ENCODE measurements around the gene PLD5.

Gene PLD5

DNA sequence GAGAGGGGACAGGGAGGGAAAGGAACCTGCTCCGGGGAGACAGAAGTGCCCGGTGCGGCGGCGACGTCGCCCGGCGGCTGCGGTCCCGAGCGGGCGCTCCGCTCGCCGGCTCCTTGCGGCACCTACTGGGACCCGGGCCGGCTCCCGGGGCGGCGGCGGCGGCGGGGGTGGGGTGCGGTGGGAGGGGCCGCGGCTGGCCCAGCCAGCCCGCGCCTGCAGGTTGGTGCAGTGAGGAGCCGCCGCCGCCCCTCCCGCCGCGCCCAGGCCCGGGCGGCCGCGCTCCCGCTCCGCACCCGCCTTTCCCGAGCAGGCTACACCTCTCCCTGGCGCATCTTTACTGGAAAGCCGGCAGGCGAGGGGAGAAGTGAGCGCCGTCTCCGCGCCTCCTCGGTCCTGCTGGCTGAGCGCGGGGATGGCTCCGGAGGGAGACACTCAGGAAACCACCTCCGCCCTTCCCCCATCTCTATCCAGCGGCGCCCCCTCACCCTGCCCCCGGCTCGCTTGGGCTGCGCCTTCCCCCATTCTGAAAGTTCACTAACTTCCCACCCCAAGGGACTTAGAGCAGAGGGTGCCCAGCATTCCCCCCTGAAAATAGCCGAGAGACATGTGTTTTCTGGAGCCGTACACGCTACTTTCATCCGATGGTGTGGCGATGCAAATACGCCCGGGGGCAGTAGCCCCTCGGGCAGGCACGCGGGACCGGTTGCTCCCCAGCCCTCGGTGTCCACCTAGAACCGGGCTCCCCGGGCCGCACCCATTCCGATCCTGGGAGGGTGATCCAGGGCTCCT, at the start of gene PLD5:
TSS of gene PLD5 (minus strand) at position 127 of the 789 bp plus-strand sequence.
- DNase-seq (ENCODE audit: low read depth): no peak

DNA sequence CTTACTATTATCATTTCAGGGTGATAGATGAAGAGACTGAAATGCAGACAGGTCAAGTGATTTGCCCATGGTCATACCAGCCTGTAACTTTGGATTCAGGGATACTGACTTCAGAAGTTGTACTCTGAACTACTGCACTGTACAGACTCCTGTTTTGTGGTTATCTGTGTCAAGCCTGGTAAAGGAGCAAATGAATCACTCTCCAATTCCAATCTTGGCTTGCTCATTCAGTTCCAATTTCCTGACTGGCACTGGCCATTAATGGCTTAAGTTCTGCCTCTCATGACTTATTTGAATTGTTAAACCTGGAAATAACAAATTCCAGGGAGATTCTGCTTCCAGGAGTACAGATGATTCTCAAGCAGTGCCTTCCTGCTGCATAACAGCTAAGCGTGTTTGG, 45.4 kb upstream of the PLD5 start:
- DNase-seq (ENCODE audit: low read depth): no peak

DNA sequence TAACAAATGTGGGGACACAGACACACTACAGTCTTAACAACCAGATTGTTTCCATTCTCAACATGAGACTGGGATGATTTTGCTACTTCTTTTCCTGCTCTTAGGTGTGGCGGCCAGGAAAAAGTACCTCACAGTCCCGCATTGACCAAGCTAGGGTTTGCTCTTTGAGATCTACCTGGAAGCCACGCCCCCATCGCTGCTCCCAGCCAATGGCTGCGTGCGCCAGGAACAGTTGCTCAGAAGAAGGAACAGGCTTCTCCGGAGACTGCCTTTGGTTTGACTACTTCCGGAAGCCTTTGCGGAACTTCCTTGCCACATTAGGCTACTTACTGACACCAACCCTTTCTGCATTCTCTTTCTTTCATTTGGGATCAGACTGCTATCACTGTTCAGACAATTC, 44.2 kb upstream of the PLD5 start:
- DNase-seq (ENCODE audit: low read depth): no peak

DNA sequence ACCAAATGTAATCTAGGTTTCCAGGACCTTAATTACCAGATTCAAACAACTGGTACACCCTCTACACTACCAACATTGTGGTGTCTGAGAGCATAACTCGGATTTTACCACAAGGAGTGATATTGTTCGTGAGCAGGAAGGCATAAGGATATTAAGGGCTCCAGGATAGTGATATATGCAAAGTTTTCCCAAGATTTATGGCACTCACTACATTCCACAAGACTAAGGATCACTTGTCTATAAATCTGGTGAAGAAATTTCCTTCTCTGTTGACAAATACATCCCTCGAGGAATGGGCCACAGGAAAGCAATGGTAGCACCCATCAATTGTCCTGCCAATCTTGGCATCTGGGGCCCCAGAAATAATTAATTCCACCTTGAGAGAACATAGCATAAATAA, 43.1 kb upstream of the PLD5 start:
- no peak for DNase-seq (ENCODE audit: low read depth)

DNA sequence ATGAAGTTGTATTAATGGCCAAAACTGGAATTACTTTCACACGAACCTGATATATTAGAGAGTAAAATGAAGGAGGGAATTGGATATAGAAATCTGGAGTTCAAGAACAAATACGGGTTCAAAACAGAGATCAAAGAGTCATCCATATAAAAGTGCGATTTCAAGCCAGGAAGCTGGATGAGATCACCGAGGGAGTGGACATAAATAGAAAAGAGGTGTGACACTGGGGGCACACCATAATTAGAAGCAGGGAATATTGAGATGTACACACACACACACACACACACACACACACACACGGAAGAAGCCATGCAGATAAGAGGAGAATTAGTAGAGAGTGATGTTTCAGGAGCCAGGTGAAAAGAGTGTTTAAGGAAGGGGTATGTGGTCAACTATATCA, 32.3 kb upstream of the PLD5 start:
- no peak for DNase-seq (ENCODE audit: low read depth)

DNA sequence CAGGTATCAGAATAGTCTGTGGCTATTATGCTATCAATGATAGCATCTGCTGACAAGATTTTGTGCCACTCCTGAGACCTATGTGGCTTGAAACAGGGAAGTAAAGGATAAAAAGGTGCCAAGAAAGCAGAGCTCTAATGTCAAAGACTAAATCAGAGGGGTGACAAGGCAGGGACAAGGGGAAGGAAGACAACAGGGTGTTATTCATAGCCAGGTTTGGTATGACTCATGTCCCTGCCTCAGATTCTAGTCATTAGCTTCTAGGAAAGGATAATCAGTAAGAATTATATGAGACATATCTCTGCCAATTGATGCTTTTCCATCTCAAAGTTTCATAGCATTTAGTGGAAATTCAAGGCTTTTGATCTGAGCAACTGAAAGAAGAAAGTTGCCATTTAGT, 31.8 kb upstream of the PLD5 start:
- no peak for DNase-seq (ENCODE audit: low read depth)

DNA sequence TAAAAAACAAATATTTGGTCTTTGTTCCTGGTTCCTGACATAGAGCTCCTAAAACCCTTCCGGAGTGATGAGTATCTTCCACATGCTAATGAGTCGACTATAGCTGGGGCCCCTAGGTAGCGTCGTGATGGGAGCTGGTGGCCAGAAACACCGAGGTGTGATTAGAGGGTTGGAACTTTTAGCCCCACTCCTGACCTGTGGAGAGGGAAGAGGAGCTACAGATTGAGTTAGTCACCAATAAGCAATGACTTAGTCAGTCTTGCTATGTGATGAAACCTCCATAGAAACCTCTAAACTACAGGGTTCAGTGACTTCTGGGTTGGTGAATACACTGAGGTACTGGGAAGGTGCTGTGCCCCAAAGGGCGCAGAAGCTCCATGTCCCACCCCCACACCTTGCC, 30.1 kb upstream of the PLD5 start:
- no peak for DNase-seq (ENCODE audit: low read depth)

DNA sequence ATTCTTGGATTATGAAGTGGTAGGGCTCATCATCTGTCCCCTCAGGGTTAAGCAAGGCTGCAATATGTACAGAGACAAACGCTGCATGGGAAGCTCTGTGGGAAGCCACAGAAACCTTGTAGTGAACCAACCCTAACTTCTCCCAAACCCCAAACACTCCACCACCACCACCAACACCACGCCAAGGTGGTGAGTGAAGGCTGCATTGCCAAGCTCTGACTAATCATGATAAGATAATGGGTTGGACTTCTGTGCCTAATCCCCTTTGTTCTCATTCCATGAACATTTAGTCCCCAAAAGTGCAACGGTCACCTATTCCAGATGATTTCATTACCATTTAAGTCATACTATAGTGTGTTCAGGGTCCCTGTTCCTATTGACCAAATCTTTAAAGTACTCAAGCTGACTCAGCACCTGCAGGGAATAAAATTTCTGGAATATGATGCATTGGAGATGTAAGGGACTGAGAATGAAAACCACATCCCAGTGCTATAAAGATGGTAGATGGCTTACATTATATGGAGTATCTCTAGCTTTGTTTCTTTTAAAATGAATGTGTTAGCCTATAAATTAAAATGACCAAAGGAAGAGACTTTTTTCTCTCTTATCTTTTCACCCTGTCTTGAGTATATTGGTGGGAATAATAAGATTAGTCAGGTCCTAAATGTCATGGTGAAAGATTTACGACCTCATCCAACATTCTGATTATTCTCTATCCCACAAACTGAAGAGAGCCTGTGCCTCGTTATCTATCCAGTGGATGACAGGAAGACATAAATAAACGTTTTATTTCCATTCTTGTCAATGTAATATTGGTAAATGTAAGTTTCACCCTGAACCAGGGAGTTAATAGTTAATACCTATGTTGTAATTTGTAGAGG, 22.6 kb upstream of the PLD5 start:
- DNase-seq (ENCODE audit: low read depth): no peak

DNA sequence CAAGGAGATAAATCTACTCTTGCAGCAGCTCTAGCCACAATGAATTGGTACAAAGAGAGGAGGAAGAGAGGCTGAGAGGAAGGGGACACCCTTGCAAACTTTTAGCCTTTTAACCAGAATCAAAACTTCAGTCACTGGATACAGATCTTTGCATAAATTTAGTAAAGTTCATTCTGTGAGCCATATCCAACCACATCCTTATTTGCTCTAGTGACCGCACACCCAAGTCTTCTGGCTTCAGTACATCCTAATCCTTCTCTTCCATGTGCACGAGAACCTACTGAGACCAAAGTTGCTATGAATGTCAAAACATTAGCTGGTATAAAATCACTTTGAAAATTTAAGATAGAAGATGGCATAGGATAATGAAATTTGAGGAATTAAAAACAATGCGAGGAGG, 21.9 kb upstream of the PLD5 start:
- no peak for DNase-seq (ENCODE audit: low read depth)

DNA sequence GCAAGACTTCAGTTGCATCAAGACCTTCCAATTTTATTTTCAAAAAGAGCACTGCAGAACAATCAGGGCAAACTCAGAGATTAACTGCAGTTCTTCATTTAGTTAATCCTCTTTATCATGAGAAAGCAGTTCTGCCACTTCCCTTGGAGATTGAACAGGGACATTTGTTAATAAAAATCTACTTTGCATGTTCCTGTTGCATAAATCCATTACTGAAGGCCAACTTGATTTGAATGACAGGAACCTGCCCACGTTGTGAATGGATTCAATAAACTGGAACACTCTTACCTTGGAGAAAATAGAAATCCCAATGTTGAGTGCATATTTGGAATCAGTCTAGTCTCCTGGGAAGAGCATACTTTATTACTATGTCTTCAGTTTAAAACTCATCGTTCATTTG, 19.6 kb upstream of the PLD5 start:
- no peak for DNase-seq (ENCODE audit: low read depth)

DNA sequence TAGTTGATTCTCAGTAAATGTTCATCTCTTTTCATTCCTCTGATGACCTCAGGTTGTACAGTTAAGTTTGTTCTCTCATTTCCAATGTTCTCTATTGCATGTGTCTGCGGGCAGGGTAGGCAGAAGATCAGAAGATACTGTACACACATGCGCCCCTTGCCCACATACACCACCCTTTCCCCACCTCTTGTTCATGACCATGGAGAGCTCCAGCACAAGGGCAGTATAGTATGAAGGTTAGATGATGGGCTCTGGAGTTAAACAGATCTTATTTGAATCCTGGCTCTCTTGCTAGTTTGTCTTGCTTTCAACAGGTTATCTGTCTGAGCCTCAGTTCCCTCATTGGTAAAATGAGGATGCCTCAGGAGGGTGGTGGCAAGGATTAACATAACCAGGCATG, 17.8 kb upstream of the PLD5 start:
- no peak for DNase-seq (ENCODE audit: low read depth)

DNA sequence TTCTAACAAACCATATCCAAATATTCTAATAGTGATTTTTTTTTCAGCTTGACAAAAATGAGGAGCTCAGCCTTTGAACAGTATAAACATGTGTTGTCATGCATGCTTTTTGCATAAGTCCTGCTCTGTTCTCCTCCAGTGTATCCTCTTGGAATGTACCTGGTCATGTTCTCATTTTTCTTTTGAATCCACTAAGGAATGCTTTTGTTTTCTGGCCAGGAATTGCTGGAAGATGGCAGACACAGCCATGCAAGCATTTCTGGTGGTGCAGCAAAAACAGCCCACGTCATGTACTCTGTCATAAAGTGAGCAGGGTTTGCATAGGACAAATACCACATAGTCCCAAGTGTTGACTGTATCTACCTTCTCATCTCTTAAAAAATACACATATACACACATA, 11.5 kb upstream of the PLD5 start:
- DNase-seq (ENCODE audit: low read depth): no peak

DNA sequence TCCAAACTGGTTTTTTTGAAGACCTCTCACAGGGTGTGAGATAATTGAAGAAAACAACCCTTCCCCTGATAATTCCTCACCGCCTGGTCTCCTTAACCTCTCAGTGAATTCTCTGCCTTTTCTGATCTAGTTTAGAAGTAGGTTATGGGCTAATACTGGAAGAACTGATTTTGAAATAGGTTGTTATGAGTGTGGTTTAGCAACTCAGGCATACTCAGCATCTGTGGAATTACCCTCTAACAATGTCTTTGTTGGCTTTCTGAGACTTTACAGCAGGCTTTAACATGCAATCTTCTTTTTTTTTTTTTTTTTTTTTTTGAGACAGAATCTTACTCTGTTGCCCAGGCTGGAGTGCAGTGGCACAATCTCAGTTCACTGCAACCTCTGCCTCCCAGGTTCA, 10.3 kb upstream of the PLD5 start:
- DNase-seq (ENCODE audit: low read depth): no peak

DNA sequence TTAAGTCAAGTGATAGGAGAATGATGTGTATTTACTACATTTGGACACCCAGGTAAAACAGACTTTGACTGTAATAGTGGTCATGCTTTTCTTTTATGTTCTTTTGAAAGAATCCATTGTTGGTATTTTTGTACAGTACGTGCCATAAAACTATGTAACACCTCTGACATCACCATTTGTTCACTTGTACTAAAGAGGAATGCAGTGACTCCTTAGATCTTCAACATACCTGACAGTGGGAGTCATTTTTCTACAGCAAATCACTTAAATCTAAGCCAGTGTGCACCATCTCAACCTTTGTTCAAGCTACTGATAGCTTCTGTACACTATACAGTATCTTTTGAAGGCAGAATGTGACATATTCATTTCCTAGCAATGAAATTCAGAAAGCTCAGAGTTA, 6.3 kb upstream of the PLD5 start:
- no peak for DNase-seq (ENCODE audit: low read depth)

DNA sequence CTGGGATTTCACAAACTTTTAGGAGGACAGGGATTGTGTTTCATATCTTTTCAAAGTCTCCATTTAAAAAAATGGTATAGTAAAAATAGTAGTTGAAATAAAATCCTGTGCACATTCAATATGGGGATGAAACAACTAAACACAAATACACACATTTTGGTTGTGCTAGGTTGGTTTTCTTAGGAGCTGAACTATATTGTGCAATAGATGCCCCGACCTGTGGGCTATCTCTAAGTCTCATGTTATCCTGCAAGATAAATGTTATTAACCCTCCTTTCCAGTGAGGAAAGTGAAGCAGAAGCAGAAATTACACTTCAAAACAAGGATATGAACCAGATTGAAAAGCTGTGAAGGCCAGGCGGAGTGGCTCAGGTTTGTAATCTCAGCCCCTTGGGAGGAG, 1.3 kb upstream of the PLD5 start:
- no peak for DNase-seq (ENCODE audit: low read depth)

DNA sequence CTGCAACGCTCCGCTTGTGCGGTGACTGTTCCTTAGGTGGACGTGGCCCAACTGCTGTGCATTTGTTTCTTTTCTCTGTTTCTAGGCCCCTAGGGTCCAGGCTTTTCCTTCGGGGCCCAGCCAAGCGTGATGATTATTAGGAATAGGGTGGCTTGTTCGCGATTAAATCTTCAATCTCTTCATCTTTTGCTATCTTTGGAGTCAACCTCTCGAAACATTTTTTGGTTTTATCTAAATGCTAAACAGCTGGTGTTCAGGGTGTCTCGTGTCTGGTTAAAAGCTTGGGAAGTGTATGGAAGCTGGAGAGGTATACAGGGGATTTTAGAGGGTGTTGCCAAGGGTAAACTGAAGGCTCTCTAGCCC, 844 bp upstream of the PLD5 start:
- no peak for DNase-seq (ENCODE audit: low read depth)

DNA sequence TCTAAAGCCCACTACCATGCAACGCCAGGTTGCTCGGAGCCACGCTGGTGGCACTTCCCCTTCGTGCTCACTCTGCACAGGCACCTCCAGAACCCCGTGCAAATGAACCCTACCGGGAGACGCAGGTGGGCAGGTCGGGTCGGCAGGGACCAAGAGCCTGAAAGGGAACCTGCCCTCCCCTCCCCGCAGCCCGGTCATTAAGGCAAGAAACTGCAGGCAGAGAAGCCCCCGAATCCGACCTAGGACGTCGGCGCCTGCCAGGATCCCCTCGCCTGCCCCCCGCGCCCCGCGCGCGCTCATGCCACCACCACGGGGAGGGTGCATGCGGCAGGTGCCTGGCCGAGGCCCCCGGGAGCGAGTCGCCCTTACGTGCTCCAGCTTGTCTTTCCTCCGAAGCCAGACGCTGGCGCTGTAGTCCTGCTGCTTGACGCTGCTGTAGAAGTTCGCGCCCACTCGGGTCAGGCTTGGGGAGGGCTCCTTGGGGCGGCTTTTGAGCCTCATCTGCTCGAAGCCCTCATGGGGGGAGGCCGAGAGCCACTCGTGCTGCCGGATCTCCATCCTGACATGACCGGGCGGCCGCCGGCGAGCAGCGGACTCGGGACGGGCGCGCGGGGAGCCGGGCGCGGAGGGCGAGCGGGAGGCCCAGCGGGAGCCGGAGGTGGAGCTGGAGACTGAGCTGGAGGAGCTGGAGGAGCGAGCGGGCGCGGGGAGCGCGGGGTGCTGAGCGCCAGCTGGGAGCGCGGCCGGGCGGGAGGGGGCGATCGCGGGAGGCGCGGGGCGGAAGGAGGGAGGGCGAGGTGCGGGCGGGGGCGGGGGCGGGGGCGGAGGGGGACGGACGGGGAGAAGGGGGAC, 552 bp downstream of the PLD5 start:
- no peak for DNase-seq (ENCODE audit: low read depth)

DNA sequence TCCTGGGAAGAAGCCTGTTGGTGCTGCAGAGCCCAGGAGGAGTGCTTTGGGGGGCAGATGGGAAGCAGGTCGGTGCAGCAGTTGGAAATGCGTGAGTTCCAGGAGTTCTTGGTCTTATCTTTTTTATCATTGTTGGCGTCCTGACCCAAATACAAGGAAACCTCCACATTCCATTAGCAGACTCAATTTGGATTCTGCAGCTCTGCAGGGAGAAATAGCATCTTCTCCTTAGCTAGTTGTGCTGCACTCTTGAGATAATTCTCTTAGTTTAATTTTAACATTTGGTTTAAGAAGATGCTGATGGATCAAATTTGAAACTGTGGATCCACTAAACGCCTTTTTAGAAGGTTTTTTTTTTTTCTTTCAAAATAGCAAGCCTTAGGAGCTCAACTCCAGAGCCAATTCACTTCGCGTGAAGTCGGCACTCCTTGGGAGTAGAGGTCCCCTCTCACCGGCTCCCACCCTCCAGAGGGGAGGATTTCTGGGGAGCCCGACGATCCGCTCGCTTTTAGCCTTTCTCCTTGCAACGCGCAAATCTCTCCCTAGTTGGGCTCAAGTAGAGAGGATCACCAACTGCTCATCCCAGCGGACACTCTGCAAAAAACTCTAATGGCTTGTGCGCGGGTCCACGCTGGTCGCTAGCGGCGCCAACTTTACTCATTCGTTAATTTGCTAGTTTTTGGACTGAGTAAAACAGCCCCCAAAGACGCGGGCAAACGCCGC, 1.3 kb downstream of the PLD5 start:
- no peak for DNase-seq (ENCODE audit: low read depth)

DNA sequence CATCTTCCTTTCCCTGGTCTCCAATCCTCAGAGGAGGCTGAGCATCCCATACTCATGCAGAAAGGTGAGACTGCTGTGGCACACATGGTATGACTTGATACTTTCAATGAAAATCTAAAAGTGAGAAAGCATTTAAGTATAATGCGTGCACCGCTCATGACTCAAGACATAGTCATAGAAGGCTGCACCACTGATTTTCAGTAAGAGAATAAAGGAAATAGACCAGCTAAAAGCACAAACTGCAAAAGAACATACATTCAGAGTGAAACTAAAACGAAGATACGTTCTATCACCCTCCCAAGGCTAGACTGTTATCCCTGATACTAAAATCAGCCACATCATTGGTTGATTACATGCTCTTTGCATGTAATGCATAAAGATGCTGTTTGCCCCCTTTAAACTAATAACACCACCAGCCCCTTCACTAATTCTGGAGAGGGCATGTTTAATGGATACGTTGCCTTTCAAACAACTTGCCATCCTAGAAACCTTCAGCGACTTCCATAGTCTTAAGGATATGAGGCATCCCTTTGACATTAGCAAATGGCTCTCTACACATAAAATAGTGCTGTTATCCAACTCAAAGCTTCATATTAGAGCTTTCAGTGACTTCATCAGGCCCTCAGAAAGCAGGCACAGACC, 2.1 kb downstream of the PLD5 start:
- no peak for DNase-seq (ENCODE audit: low read depth)

DNA sequence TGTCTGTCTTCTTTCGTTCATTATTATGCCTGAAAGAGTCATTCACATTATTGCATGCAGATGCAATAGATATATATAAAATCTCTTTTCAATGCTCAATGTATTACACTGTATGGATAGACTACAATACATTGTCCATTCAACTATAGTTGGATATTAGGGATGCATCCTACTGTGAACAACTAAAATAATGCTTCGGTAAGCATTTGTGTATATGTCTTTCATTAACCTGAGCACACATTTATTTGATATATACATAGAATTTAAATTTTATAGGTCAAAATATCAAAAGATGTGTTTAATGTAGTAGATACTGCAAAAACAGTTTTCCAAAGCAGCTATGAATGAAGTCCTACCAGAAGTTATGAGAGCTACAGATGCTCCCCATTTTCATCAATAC, 8.9 kb downstream of the PLD5 start:
- no peak for DNase-seq (ENCODE audit: low read depth)

DNA sequence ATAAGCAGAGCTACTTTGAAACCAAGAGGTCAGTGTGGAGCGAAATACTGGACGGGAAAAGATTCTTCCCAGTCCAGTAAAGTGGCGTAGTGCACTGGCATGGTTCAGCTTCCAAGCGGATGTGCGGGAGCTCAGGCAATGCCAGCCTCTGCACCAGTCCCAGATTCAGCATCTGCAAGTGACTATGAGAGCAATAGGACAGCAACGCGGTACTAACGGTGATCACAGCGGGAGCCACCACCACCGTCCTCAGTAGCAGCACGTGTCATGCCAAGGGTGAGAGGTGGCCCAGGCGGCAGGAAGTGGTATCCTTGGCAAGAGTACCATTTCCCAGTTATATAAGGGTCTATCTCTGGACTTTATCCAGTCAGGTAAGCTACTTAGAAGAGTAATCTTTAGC, 17.8 kb downstream of the PLD5 start:
- DNase-seq (ENCODE audit: low read depth): no peak

DNA sequence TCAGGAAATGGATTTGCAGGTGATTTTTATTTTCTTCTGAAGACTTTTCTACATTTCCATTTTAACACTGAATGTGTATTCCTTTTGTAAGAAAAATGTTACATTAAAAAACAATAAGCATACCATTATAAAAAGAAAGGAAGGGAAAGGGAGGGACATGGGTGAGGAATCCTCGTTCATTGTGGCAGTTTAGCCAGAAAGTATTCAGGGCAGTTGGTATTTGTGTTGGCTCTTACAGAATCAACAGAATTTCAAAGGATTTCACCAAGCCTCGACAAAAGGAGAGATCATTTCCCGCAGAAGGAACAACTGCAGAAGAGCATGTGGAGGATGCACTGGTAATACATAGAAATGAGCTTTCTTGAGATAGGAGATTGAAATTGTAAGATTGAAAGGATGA, 35.0 kb downstream of the PLD5 start:
- no peak for DNase-seq (ENCODE audit: low read depth)

Measured in non-pigmented ciliary epithelial cell (primary cell).